Stimulated activated memory B cell treated with anti-CD40 and anti-IgM and Interleukin-4, amounts not matched to agents 10 μg/mL and 1 μg/mL and 100 μg/mL, for 72 hours (primary cell): ENCODE results near the gene TMEM240.

Experiments
- ATAC-seq: fragments of 150-1000 bp; cut with Tn5 transposase; 2 replicates; pipeline ENCODE4 v1.10.0; 2021
- H3K27ac Mint-ChIP-seq: one replicate; pipeline ENCODE4 v1.8.0; 2022; ENCODE audit warnings: mild to moderate bottlenecking, mixed read lengths
- H3K27me3 Mint-ChIP-seq: one replicate; pipeline ENCODE4 v1.8.0; 2022; ENCODE audit warnings: mixed read lengths
- H3K36me3 Mint-ChIP-seq: one replicate; pipeline ENCODE4 v1.8.0; 2022; ENCODE audit warnings: mixed read lengths
- H3K4me1 Mint-ChIP-seq: one replicate; pipeline ENCODE4 v1.8.0; 2022; ENCODE audit warnings: mixed read lengths
- H3K4me3 Mint-ChIP-seq: one replicate; pipeline ENCODE4 v1.8.0; 2022; ENCODE audit warnings: mild to moderate bottlenecking, moderate library complexity, mixed read lengths
- H3K9me3 Mint-ChIP-seq: one replicate; pipeline ENCODE4 v1.8.0; 2022; ENCODE audit warnings: mixed read lengths

TMEM240 gene

DNA sequence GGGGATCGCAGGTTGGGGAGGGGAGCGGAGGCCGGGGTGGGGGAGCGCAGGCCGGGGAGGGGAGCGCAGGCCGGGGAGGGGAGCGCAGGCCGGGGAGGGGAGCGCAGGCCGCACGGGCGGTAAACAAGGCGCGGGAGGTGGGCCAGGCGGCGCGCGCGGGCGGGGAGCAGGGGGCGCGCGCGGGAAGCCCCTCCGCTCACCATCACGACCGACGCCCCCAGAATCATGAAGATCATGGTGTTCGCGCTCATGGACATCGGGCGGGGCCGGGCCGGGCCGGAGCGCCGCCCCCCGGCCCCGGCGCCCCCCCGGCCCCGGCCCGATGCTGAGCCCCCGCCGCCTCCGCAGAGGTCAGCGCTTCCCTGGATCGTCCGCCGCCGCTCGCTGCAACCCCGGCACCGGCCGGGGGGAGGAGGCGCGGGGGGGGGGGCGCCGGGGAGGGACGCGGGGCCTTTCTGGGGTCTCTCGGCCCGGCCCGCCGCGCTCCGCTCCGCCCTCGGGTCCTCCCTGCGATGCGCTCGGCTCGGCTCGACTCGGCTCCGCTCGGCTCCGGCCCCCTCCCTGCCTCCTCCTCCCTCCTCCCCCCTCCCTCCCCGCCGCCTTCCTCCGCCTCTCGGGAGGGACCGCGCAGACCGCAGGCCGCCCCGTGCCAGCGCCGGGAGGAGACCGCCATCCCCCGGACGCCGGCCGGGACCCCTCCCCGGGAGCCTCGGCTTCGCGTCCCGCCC, at the start of gene TMEM240:
Gene TMEM240 (minus strand): TSS at position 535 of the 728 bp plus-strand sequence. CDS start 278 bp downstream, at position 257.
- Mint-ChIP-seq H3K4me3 (peak within 1 kb of the TSS; percentile 76), H3K4me1 (peaks cover 12% of the 10 kb centered on the region), H3K36me3 (peaks cover 26% of the 10 kb centered on the region), H3K27ac (no peak within 1 kb of the TSS), H3K27me3 (peaks cover 10% of the 10 kb centered on the region), H3K9me3 (no peaks in the 10 kb centered on the region)
- peak; percentile 53 for ATAC-seq

DNA sequence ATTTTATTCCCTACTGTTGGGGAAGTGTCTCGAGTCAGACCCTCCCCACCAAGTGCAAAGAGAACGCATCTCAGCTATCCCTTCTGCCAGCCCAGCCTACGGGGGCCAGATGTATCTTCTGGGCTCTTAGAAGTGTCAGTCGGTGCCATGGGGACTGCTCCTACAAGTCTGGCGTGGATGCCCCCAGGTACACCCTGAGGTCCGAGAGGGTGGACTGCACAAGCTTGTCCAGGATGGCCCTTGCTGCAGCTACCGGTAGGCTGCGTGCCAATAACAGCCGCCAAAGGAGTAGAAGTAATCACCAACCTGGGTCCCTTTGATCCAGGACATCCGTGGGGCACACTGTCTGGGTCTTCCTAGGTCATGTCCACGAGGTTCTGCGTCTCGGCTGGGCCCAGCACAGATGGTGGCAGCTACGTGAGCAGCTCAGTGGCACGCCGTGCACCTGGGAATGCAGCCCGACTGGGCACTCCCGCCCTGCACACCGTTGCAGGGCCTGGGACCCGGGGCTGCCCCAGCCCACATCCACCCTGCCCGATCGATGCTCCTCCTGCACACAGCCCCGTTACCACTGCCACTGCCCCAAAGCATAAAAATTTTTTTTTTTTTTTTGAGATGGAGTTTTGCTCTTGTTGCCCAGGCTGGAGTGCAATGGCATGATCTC, 43.1 kb upstream of the TMEM240 start:
- Mint-ChIP-seq H3K36me3 (no peaks in the 10 kb centered on the region), H3K27ac (no peak overlapping the region), H3K27me3 (peaks cover 47% of the 10 kb centered on the region), H3K9me3 (no peaks in the 10 kb centered on the region), H3K4me1 (no peaks in the 10 kb centered on the region), H3K4me3 (no peak overlapping the region)
- ATAC-seq: no peak

- Mint-ChIP-seq H3K36me3 (no peaks in the 10 kb centered on the region), H3K27me3 (peaks cover 42% of the 10 kb centered on the region), H3K27ac (no peak overlapping the region), H3K4me3 (no peak overlapping the region), H3K4me1 (no peaks in the 10 kb centered on the region), H3K9me3 (no peaks in the 10 kb centered on the region)
- ATAC-seq: no peak
These were observed 42.3 kb upstream of the TMEM240 start for GRCh38 chr1:1582585-1583346.

- Mint-ChIP-seq H3K4me1 (peaks cover 13% of the 10 kb centered on the region), H3K27me3 (peaks cover 24% of the 10 kb centered on the region), H3K9me3 (no peaks in the 10 kb centered on the region), H3K36me3 (no peaks in the 10 kb centered on the region), H3K27ac (no peak overlapping the region), H3K4me3 (no peak overlapping the region)
- ATAC-seq: no peak
These were observed 38.0 kb upstream of the TMEM240 start for GRCh38 chr1:1578371-1578940.

- H3K27me3 Mint-ChIP-seq: peaks cover 15% of the 10 kb centered on the region
- ATAC-seq: no peak
- H3K9me3 Mint-ChIP-seq: no peaks in the 10 kb centered on the region
- no peak overlapping the region for H3K4me3 Mint-ChIP-seq
- H3K27ac Mint-ChIP-seq: no peak overlapping the region
- H3K36me3 Mint-ChIP-seq: no peaks in the 10 kb centered on the region
- peaks cover 19% of the 10 kb centered on the region for H3K4me1 Mint-ChIP-seq
These were observed 37.1 kb upstream of the TMEM240 start for GRCh38 chr1:1577367-1578011.

GRCh38 chr1:1574721-1575537, 34.5 kb upstream of the TMEM240 start, which contains the start of gene SSU72:
TSS of gene SSU72 (minus strand) at chr1:1574863. CDS start at chr1:1574557, 306 bp downstream.
- Mint-ChIP-seq H3K27me3 (no peaks in the 10 kb centered on the region), H3K9me3 (no peaks in the 10 kb centered on the region), H3K36me3 (peaks cover 9% of the 10 kb centered on the region), H3K4me1 (peaks cover 34% of the 10 kb centered on the region), H3K27ac (peak within 1 kb of the TSS; percentile 100), H3K4me3 (peak within 1 kb of the TSS; percentile 98)
- peak; percentile 94 for ATAC-seq

- Mint-ChIP-seq H3K4me3 (peak overlapping the region; percentile 98), H3K27me3 (no peaks in the 10 kb centered on the region), H3K27ac (peak overlapping the region; percentile 100), H3K36me3 (peaks cover 11% of the 10 kb centered on the region), H3K4me1 (peaks cover 42% of the 10 kb centered on the region), H3K9me3 (no peaks in the 10 kb centered on the region)
- peak; percentile 89 for ATAC-seq
These were observed 33.7 kb upstream of the TMEM240 start for GRCh38 chr1:1573843-1574720.

DNA sequence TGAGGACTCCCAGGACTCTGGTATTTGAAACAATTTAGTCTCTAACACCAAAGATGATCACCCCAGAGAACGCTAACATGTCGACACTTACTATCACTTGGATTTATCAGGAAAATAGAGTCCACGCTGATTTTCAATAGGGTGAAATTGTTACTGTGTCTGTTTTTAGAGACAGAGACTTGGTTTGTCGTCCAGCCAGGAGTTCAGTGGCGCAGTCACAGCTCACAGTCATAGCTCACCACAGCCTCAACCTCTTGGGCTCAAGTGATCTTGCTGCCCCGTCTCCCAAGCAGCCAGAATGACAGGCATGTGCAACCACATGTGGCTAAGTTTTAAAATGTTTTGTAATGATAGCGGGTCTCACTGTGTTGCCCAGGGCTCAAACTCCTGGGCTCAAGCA, 28.9 kb upstream of the TMEM240 start:
- no peak for ATAC-seq
- no peaks in the 10 kb centered on the region for H3K27me3 Mint-ChIP-seq
- no peak overlapping the region for H3K27ac Mint-ChIP-seq
- peaks cover 51% of the 10 kb centered on the region for H3K4me1 Mint-ChIP-seq
- H3K36me3 Mint-ChIP-seq: peaks cover 23% of the 10 kb centered on the region
- no peak overlapping the region for H3K4me3 Mint-ChIP-seq
- no peaks in the 10 kb centered on the region for H3K9me3 Mint-ChIP-seq

DNA sequence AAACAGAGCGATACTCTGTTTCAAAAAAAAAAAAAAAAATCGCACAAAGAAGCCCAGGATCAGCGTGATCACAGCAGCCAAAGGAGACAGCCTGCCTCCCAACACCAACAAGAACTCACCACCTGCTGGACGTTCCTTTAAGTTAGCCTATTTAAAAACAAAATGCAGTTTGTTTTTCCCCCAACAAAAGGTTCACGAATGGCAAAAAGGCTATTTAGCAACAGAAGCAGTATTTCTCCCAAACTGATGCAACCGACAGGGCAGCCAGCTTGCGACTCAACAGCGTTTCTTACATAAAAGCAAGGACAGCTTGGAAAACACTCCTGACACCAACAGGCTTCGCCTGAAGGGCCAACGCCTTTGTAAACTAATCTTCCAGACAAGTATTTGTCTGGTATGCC, 27.5 kb upstream of the TMEM240 start:
- peaks cover 33% of the 10 kb centered on the region for H3K36me3 Mint-ChIP-seq
- peaks cover 40% of the 10 kb centered on the region for H3K4me1 Mint-ChIP-seq
- H3K27me3 Mint-ChIP-seq: no peaks in the 10 kb centered on the region
- H3K9me3 Mint-ChIP-seq: no peaks in the 10 kb centered on the region
- no peak overlapping the region for H3K27ac Mint-ChIP-seq
- ATAC-seq: no peak
- H3K4me3 Mint-ChIP-seq: no peak overlapping the region

DNA sequence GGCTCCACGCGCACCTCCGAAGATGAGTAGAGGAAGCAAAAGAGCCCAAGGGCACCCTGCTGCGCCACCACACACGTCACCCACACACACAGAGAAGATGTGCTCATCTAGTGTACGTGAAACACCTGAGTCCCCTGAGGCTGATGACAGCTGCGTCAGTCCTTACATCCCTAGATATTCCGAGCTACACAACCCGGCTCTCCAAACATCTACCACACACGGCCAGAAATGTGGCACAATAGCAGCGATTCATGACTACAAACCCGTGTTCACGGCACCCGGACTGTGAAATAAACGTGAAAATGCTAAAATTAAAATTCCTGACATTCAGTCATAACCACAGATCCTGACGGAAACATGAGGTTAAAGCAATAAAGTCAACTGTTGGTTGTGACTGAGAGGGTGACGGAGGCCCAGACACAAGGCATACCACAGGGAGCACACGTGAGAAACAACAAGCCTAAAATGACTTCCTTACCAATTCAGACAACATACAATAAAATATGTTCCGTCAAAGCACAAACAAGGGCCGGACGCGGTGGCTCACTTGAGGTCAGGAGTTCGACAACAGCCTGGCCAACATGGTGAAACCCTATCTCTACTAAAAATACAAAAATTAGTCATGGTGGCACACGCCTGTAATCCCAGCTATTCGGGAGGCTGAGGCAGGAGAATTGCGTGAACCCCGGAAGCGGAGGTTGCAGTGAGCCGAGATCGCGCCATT, 26.9 kb upstream of the TMEM240 start:
- Mint-ChIP-seq H3K4me1 (peaks cover 39% of the 10 kb centered on the region), H3K9me3 (no peaks in the 10 kb centered on the region), H3K4me3 (no peak overlapping the region), H3K36me3 (peaks cover 33% of the 10 kb centered on the region), H3K27ac (no peak overlapping the region), H3K27me3 (no peaks in the 10 kb centered on the region)
- ATAC-seq: no peak

DNA sequence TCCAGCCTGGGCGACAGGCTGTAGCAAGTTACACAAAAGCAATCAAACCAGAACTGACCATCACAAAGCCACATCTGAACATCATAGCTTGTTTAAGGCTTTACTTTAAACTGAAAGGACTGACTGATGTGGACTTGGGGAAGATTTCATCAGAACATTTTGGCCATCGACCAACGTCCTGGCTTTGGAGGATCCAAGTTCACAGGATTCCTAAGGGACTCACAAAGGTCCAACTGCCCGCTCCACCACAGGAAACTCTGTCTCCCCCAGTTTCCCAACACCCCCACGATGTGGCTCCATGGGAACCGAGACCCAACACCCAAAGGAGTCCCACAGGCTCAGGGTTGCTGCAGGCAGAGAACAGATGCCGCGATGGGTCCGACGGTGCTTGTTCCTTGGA, 24.9 kb upstream of the TMEM240 start:
- Mint-ChIP-seq H3K4me1 (peaks cover 36% of the 10 kb centered on the region), H3K9me3 (no peaks in the 10 kb centered on the region), H3K27ac (no peak overlapping the region), H3K36me3 (peaks cover 41% of the 10 kb centered on the region), H3K4me3 (no peak overlapping the region), H3K27me3 (no peaks in the 10 kb centered on the region)
- ATAC-seq: no peak

GRCh38 chr1:1564268-1564667, 23.8 kb upstream of the TMEM240 start:
- Mint-ChIP-seq H3K36me3 (peaks cover 35% of the 10 kb centered on the region), H3K27me3 (no peaks in the 10 kb centered on the region), H3K4me1 (peaks cover 25% of the 10 kb centered on the region), H3K27ac (no peak overlapping the region), H3K4me3 (no peak overlapping the region), H3K9me3 (no peaks in the 10 kb centered on the region)
- no peak for ATAC-seq

- Mint-ChIP-seq H3K36me3 (peaks cover 35% of the 10 kb centered on the region), H3K9me3 (no peaks in the 10 kb centered on the region), H3K27me3 (no peaks in the 10 kb centered on the region), H3K4me3 (no peak overlapping the region), H3K4me1 (peaks cover 27% of the 10 kb centered on the region), H3K27ac (no peak overlapping the region)
- no peak for ATAC-seq
These were observed 23.3 kb upstream of the TMEM240 start for GRCh38 chr1:1563688-1564087.
